K562 (cell line): ENCODE measurements around the gene GLB1L. TPM values are rescaled to one million over a fixed set of nuclear protein-coding genes. Genes with fewer than 3 reads are reported as not detected.
A peak's percentile ranks its signal among the peaks of the same experiment; 100 is the strongest.

Experiments
- CHD2 ChIP-seq: IDR thresholded peaks from 2 replicates; pipeline ENCODE4 v1.6.1; 2011; ENCODE audit warnings: low read depth, low read length
- ESRRA ChIP-seq: fragments of 450-650 bp; IDR thresholded peaks from 2 replicates; pipeline ENCODE4 v1.6.1; 2014; ENCODE audit warnings: low read depth, mild to moderate bottlenecking, moderate library complexity, borderline replicate concordance
- ESRRB ChIP-seq: fragments of 250-450 bp; sonication (Bioruptor Pico); IDR thresholded peaks from 2 replicates; pipeline ENCODE4 v1.5.0; 2020; ENCODE audit warnings: mild to moderate bottlenecking, moderate library complexity, borderline replicate concordance
- FOXM1 ChIP-seq, 2 experiments: fragments of 450-650 bp in 1 of 2; sonication (generic) in 1 of 2; formaldehyde crosslinking in 1 of 2; IDR thresholded peaks; 2 replicates each; pipeline versions ENCODE4 v1.6.1 to v1.9.0; 2017 to 2022; ENCODE audit warnings: low read depth in 2 of 2, mild to moderate bottlenecking in 2 of 2, missing genetic modification reagents in 1 of 2, moderate library complexity in 1 of 2
- ILF3 ChIP-seq: fragments of 450-650 bp; IDR thresholded peaks from 2 replicates; pipeline ENCODE4 v1.6.1; 2018; ENCODE audit warnings: antibody characterized with exemption, mild to moderate bottlenecking, moderate library complexity, borderline replicate concordance
- JUNB ChIP-seq: fragments of 450-650 bp; formaldehyde crosslinking; conservative IDR thresholded peaks from 2 replicates; pipeline ENCODE4 v1.4.0; 2020; ENCODE audit warnings: mild to moderate bottlenecking
- MTA2 ChIP-seq: fragments of 450-650 bp; IDR thresholded peaks from 2 replicates; pipeline ENCODE4 v1.6.1; 2016; ENCODE audit warnings: low read depth
- NFE2L1 ChIP-seq: fragments of 450-650 bp; IDR thresholded peaks from 2 replicates; pipeline ENCODE4 v1.6.1; 2016; ENCODE audit warnings: missing genetic modification characterization, low read depth, mild to moderate bottlenecking, missing compliant biosample characterization, moderate library complexity, borderline replicate concordance
- NFIX ChIP-seq: fragments of 250-450 bp; sonication (Bioruptor Pico); IDR thresholded peaks from 2 replicates; pipeline ENCODE4 v1.4.0; 2020; ENCODE audit warnings: low read depth, mild to moderate bottlenecking, moderate library complexity
- NFXL1 ChIP-seq: fragments of 450-650 bp; formaldehyde crosslinking; IDR thresholded peaks from 2 replicates; pipeline ENCODE4 v1.4.0; 2021; ENCODE audit warnings: mild to moderate bottlenecking
- NRF1 ChIP-seq, 2 experiments: fragments of 450-650 bp; IDR thresholded peaks in 1 of 2; conservative IDR thresholded peaks in 1 of 2; 2 replicates each; pipeline ENCODE4 v1.6.1; 2014; ENCODE audit warnings: mild to moderate bottlenecking in 2 of 2
- PHB2 ChIP-seq: fragments of 450-650 bp; IDR thresholded peaks from 2 replicates; pipeline ENCODE4 v1.6.1; 2017; ENCODE audit warnings: low read depth
- RFX1 ChIP-seq: fragments of 450-650 bp; IDR thresholded peaks from 2 replicates; pipeline ENCODE4 v1.6.1; 2016; ENCODE audit warnings: mild to moderate bottlenecking, moderate library complexity
- SIN3A ChIP-seq, 2 experiments: fragments of 150-350 bp in 1 of 2; IDR thresholded peaks; 2 replicates each; pipeline ENCODE4 v1.6.1; 2011 to 2016; ENCODE audit warnings: borderline replicate concordance in 2 of 2, low read depth in 2 of 2, low read length in 2 of 2, mild to moderate bottlenecking in 2 of 2, moderate library complexity in 2 of 2; ENCODE audit not compliant: control insufficient read depth in 1 of 2
- SOX6 ChIP-seq: fragments of 450-650 bp; IDR thresholded peaks from 2 replicates; pipeline ENCODE4 v1.6.1; 2014; ENCODE audit warnings: mild to moderate bottlenecking
- THRB ChIP-seq: fragments of 450-650 bp; formaldehyde crosslinking; conservative IDR thresholded peaks from 2 replicates; pipeline ENCODE4 v1.4.0; 2022; ENCODE audit warnings: mild to moderate bottlenecking, missing genetic modification characterization
- U2AF1 ChIP-seq: fragments of 200-400 bp; formaldehyde crosslinking; optimal IDR thresholded peaks from 2 replicates; pipeline ENCODE3; 2017; ENCODE audit warnings: mild to moderate bottlenecking, low read depth, low read length, moderate library complexity
- ZNF263 ChIP-seq: sonication (generic); formaldehyde crosslinking; IDR thresholded peaks from 2 replicates; pipeline ENCODE4 v1.8.0; 2022; ENCODE audit warnings: mild to moderate bottlenecking, missing genetic modification reagents, borderline replicate concordance
- ZNF274 ChIP-seq: IDR thresholded peaks from 2 replicates; pipeline ENCODE4 v1.6.1; 2011; ENCODE audit warnings: low read depth, mild to moderate bottlenecking, low read length, moderate library complexity, borderline replicate concordance
- polyA plus RNA-seq, 8 experiments: library from polyadenylated mRNA; depleted of rRNA in 4 of 8; stranded (reverse) in 5 of 8; unstranded in 3 of 8; fragments of >200 nt; fragmentation: Nextera tagmentation in 2 of 8; fragmentation: Illumina TruSeq in 1 of 8; extraction: Ambion mirVana in 2 of 8; extraction: Trizol in 1 of 8; gene quantifications; 2 replicates each; pipeline versions ENCODE4 v1.2.1 to v1.2.3, GENCODE V29; 2011 to 2014; ENCODE audit warnings: inconsistent platforms in 1 of 8, missing spikeins in 1 of 8
- total RNA-seq, 7 experiments: library from RNA; depleted of rRNA in 6 of 7; stranded (reverse); fragments of >200 nt in 6 of 7; fragmentation: Illumina TruSeq in 2 of 7; extraction: Trizol in 2 of 7; gene quantifications; 2 replicates each; pipeline versions ENCODE4 v1.2.1 to v1.2.3, GENCODE V29; 2011 to 2021; ENCODE audit warnings: low replicate concordance in 1 of 7
- TF ChIP-seq, protein P1 (sequence below): fragments of 250-450 bp; sonication (Bioruptor Pico); IDR thresholded peaks from 2 replicates; pipeline ENCODE4 v1.5.1; 2021; ENCODE audit warnings: mild to moderate bottlenecking
- TF ChIP-seq, protein P2 (sequence below): fragments of 450-650 bp; IDR thresholded peaks from 2 replicates; pipeline ENCODE4 v1.6.1; 2014; ENCODE audit warnings: low read depth, mild to moderate bottlenecking, moderate library complexity, borderline replicate concordance
- TF ChIP-seq, protein P3 (sequence below): fragments of 450-650 bp; IDR thresholded peaks from 2 replicates; pipeline ENCODE4 v1.6.1; 2016; ENCODE audit warnings: low read depth, mild to moderate bottlenecking, moderate library complexity

Gene GLB1L
- total and polyA plus RNA-seq, 9 of the 15 experiments (the other 6 are each of a cell fraction or from before 2014, with no cell fraction given), result 0.42 to 2.9 (median 2.5) TPM

GRCh38 chr2:219294356-219295351 is 49.4 kb upstream of the GLB1L start (continued):
- TF ChIP-seq JUNB (no peak), U2AF1 (peak; percentile 46), NFE2L1 (no peak), NRF1 (conservative IDR thresholded peaks at IDR 0.05 in 1 of 2, IDR thresholded peaks at IDR 0.05 in 1 of 2) (peak; percentile 76 to 81), CHD2 (no peak), ZNF263 (CRISPR knock-in tag) (peak; percentile 68; the same call in 1 of the 2 replicates), PHB2 (peak; percentile 35; the same call in 1 of the 2 replicates), ZNF274 (no peak), RFX1 (no peak), SIN3A (IDR thresholded peaks at IDR 0.05; ENCODE audit: borderline replicate concordance in 2 of 2, control insufficient read depth in 1 of 2, low read depth in 2 of 2, low read length in 2 of 2) (peak in 1 of 2 experiments; percentile 69; a peak in 1 of 4 replicates), ESRRB (no peak), FOXM1 (IDR thresholded peaks at IDR 0.05; ENCODE audit: low read depth) (no peak), FOXM1 (CRISPR knock-in tag; IDR thresholded peaks at IDR 0.05; ENCODE audit: low read depth) (no peak), THRB (CRISPR knock-in tag) (0 out of 2 replicates have a peak, but pooled peaks have one; percentile 8), ESRRA (peak; percentile 63; the same call in 1 of the 2 replicates), MTA2 (peak; percentile 45), NFIX (CRISPR knock-in tag) (no peak), SOX6 (peak; percentile 38; the same call in 1 of the 2 replicates), NFXL1 (CRISPR knock-in tag) (no peak), ILF3 (no peak)
- TF ChIP-seq, protein P1, sequence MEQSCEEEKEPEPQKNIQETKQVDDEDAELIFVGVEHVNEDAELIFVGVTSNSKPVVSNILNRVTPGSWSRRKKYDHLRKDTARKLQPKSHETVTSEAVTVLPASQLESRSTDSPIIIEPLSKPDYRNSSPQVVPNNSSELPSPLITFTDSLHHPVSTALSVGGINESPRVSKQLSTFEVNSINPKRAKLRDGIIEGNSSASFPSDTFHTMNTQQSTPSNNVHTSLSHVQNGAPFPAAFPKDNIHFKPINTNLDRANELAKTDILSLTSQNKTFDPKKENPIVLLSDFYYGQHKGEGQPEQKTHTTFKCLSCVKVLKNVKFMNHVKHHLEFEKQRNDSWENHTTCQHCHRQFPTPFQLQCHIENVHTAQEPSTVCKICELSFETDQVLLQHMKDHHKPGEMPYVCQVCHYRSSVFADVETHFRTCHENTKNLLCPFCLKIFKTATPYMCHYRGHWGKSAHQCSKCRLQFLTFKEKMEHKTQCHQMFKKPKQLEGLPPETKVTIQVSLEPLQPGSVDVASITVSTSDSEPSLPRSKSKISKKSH (CRISPR knock-in tag), result no peak
- TF ChIP-seq, protein P2, sequence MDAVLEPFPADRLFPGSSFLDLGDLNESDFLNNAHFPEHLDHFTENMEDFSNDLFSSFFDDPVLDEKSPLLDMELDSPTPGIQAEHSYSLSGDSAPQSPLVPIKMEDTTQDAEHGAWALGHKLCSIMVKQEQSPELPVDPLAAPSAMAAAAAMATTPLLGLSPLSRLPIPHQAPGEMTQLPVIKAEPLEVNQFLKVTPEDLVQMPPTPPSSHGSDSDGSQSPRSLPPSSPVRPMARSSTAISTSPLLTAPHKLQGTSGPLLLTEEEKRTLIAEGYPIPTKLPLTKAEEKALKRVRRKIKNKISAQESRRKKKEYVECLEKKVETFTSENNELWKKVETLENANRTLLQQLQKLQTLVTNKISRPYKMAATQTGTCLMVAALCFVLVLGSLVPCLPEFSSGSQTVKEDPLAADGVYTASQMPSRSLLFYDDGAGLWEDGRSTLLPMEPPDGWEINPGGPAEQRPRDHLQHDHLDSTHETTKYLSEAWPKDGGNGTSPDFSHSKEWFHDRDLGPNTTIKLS, result no peak; the same call in 1 of the 2 replicates
- TF ChIP-seq, protein P3, sequence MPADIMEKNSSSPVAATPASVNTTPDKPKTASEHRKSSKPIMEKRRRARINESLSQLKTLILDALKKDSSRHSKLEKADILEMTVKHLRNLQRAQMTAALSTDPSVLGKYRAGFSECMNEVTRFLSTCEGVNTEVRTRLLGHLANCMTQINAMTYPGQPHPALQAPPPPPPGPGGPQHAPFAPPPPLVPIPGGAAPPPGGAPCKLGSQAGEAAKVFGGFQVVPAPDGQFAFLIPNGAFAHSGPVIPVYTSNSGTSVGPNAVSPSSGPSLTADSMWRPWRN, result no peak
